Lung (tissue), 12 donors: ENCODE results near the gene YTHDF1. TPM values are rescaled to one million over a fixed set of nuclear protein-coding genes. Genes with fewer than 3 reads are reported as not detected.

ENCODE experiments used
- ATAC-seq: fragments of 200-7000 bp; cut with Tn5 transposase; one replicate; pipeline ENCODE4 v1.9.1; 2020; ENCODE audit warnings: moderate number of reproducible peaks; ENCODE audit not compliant: insufficient read depth, low FRiP score
- DNase-seq, 3 donors: peaks; one replicate each; pipeline ENCODE4 v3.0.0-alpha.2; 2013 to 2017
- H3K27ac ChIP-seq, 2 donors: one replicate each; pipeline ENCODE4 v1.5.1; 2013; ENCODE audit warnings: mild to moderate bottlenecking in 2 of 2, moderate library complexity in 2 of 2, control low read depth in 1 of 2, inconsistent platforms in 1 of 2, low read depth in 1 of 2, low read length in 1 of 2
- H3K27me3 ChIP-seq, 3 donors: one replicate each; pipeline ENCODE4 v1.5.1; 2013; ENCODE audit warnings: low read length in 2 of 3; ENCODE audit not compliant: control insufficient read depth in 3 of 3, insufficient read depth in 3 of 3
- H3K36me3 ChIP-seq, 4 donors: one replicate each; pipeline ENCODE4 v1.5.1; 2013; ENCODE audit warnings: low read length in 4 of 4, mild to moderate bottlenecking in 1 of 4, moderate library complexity in 1 of 4; ENCODE audit not compliant: control insufficient read depth in 4 of 4, insufficient read depth in 4 of 4
- H3K4me1 ChIP-seq, 5 donors: one replicate each; pipeline ENCODE4 v1.5.1; 2013; ENCODE audit warnings: low read length in 5 of 5, mild to moderate bottlenecking in 2 of 5, moderate library complexity in 1 of 5; ENCODE audit not compliant: control insufficient read depth in 5 of 5, insufficient read depth in 5 of 5
- H3K4me3 ChIP-seq: one replicate; pipeline ENCODE4 v1.5.1; 2013; ENCODE audit warnings: mild to moderate bottlenecking, control low read depth, moderate library complexity
- H3K9ac ChIP-seq, 2 donors: one replicate each; pipeline ENCODE4 v1.5.1; 2013; ENCODE audit warnings: low read length in 2 of 2, control low read depth in 1 of 2; ENCODE audit not compliant: insufficient read depth in 1 of 2
- H3K9me3 ChIP-seq, 4 donors: one replicate each; pipeline ENCODE4 v1.5.1; 2013; ENCODE audit warnings: low read length in 3 of 4, mild to moderate bottlenecking in 1 of 4, moderate library complexity in 1 of 4; ENCODE audit not compliant: control insufficient read depth in 4 of 4, insufficient read depth in 3 of 4
- CTCF ChIP-seq: IDR thresholded peaks from 2 replicates; pipeline ENCODE4 v1.5.1; 2012; ENCODE audit warnings: mild to moderate bottlenecking; ENCODE audit errors: control extremely low read depth, extremely low read depth
- WGBS, 2 donors: extraction: QIAGEN DNeasy Blood & Tissue Kit; methylation state at CpG; one replicate each; pipeline ENCODE4 v1.1.7; 2013; 5-methylcytosine and 5-hydroxymethylcytosine counted together
- polyA plus RNA-seq, 2 donors: library from polyadenylated mRNA; stranded (reverse); fragments of 200-250 nt; gene quantifications; one replicate each; pipeline ENCODE4 v1.2.1, GENCODE V29; 2013
- total RNA-seq, 2 donors: library from RNA; depleted of rRNA in 1 of 2; stranded (reverse); fragments of >200 nt in 1 of 2; gene quantifications; one replicate each; pipeline ENCODE4 v1.2.1, GENCODE V29; 2014 to 2021
- donor health status: control.
- donor health status: control.
- donor health status: Bipolar disorder and iron deficiency.
- donor health status: healthy.
- donor health status: DM: yes; HTN: yes; CAD: no.

YTHDF1 gene
- total and polyA plus RNA-seq, 4 donors, result 21.9 to 33.8 (median 24.1) TPM

GRCh38 chr20:63212393-63212730 lies 3.6 kb downstream of the YTHDF1 start:
- H3K36me3 ChIP-seq, result peaks cover 17 to 42% (median 31%) of the 10 kb centered on the region in 4 donors
- no peak for TF ChIP-seq CTCF
- no peak overlapping the region for H3K27ac ChIP-seq
- H3K9me3 ChIP-seq, result no peaks in the 10 kb centered on the region
- 71 to 90% methylated on average over 5 of the region's 5 CpGs for WGBS, 2 donors
- H3K9ac ChIP-seq, result no peak overlapping the region
- DNase-seq (no peak), ATAC-seq (no peak)
- H3K27me3 ChIP-seq, result no peaks in the 10 kb centered on the region
- no peak overlapping the region for H3K4me3 ChIP-seq
- H3K4me1 ChIP-seq, result peaks cover 5 to 18% (median 7%) of the 10 kb centered on the region in 5 donors

- H3K27ac ChIP-seq, result no peak overlapping the region
- peaks cover 18 to 55% (median 39%) of the 10 kb centered on the region in 4 donors for H3K36me3 ChIP-seq
- no peaks in the 10 kb centered on the region for H3K27me3 ChIP-seq
- DNase-seq, result no peak
- WGBS, 2 donors, result 88 to 92% methylated on average over 11 of the region's 11 CpGs
- H3K9ac ChIP-seq, result no peak overlapping the region
- no peak for TF ChIP-seq CTCF
- no peaks in the 10 kb centered on the region for H3K9me3 ChIP-seq
- H3K4me1 ChIP-seq, result peaks cover 5 to 9% (median 7%) of the 10 kb centered on the region in 5 donors
- no peak overlapping the region for H3K4me3 ChIP-seq
- ATAC-seq, result no peak
These were observed 5.8 kb downstream of the YTHDF1 start for GRCh38 chr20:63210011-63210605.

- H3K9me3 ChIP-seq, result no peaks in the 10 kb centered on the region
- no peak for ATAC-seq
- no peaks in the 10 kb centered on the region for H3K27me3 ChIP-seq
- TF ChIP-seq CTCF, result no peak
- peaks cover 0 to 7% (median 0%) of the 10 kb centered on the region in 5 donors for H3K4me1 ChIP-seq
- H3K4me3 ChIP-seq, result no peak overlapping the region
- H3K27ac ChIP-seq, result no peak overlapping the region
- DNase-seq, result no peak
- WGBS, 2 donors, result 86 to 88% methylated on average over 6 of the region's 6 CpGs
- H3K36me3 ChIP-seq, result peaks cover 18 to 69% (median 40%) of the 10 kb centered on the region in 4 donors
- H3K9ac ChIP-seq, result no peak overlapping the region
These were observed 7.5 kb downstream of the YTHDF1 start for GRCh38 chr20:63208346-63208909.
